GM21576 (cell line): ENCODE data around the gene MED26.

Source experiments
- ATAC-seq: cut with Tn5 transposase; IDR thresholded peaks from one replicate; pipeline ENCODE4 v1.9.1; 2021; ENCODE audit warnings: mild to moderate bottlenecking, moderate library complexity; ENCODE audit not compliant: unreplicated experiment

Gene MED26

GRCh38 chr19:16591803-16592556, 36.0 kb downstream of the MED26 start:
- ATAC-seq = no peak

- no peak for ATAC-seq
Observed at GRCh38 chr19:16590876-16591802, 36.9 kb downstream of the MED26 start.

DNA sequence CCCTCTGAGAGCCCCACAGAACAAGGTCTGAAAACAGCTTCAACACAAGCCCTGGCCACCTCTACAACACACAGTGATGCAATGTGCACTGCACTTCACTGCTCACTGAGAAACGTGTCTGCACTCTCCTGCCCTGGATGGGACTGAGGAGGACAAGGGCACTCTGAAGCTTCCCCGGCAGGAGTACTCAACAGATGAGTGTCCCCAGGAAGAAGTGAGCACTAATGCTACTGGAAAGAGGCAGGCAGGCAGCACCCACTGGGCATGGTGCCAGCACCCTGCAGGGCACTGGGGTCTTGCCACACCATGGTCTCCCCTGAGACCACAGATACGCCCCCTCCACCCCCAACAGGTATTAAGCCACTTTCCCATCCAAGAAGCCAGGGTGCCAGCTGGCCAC, 38.1 kb downstream of the MED26 start:
- no peak for ATAC-seq

- ATAC-seq = peak; percentile 6
Observed at GRCh38 chr19:16588824-16589577, 39.0 kb downstream of the MED26 start.

- peak; percentile 38 for ATAC-seq
Observed at GRCh38 chr19:16587833-16588823, 39.9 kb downstream of the MED26 start.

GRCh38 chr19:16586991-16587832, 40.8 kb downstream of the MED26 start:
- ATAC-seq = no peak

GRCh38 chr19:16586477-16586871, 41.5 kb downstream of the MED26 start:
- ATAC-seq = no peak

DNA sequence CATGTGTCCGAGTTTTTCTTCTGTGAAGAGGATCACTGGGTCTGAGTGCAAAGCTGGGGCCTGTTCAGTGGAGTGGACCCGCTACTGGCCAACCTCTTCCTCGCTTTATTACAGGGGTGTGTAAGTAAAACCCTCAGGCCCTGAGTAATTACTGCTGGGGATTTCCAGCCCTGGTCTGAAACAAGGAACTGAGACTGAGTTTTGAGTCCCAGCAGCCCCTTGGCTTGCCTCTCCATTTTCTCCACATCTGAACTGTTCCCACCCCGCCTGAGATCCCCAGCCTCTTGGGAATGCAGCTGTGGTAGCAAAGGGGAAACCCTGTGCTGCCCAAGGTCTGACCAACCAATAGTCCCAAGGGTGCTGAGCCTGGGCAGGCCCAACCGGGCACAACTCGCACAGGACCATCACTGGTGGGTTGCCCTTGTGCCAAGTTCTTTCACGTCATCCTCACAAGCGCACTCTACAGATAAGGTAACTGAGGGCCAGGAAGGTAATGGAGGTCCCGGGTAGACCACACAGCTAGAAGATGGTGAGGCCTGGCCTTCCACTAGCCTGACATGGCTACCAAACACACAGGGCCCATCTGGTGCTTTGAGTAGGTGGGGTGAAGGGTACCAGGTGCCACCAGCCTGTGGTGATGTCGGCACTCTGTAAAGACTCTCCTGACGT, 42.1 kb downstream of the MED26 start:
- ATAC-seq = no peak

DNA sequence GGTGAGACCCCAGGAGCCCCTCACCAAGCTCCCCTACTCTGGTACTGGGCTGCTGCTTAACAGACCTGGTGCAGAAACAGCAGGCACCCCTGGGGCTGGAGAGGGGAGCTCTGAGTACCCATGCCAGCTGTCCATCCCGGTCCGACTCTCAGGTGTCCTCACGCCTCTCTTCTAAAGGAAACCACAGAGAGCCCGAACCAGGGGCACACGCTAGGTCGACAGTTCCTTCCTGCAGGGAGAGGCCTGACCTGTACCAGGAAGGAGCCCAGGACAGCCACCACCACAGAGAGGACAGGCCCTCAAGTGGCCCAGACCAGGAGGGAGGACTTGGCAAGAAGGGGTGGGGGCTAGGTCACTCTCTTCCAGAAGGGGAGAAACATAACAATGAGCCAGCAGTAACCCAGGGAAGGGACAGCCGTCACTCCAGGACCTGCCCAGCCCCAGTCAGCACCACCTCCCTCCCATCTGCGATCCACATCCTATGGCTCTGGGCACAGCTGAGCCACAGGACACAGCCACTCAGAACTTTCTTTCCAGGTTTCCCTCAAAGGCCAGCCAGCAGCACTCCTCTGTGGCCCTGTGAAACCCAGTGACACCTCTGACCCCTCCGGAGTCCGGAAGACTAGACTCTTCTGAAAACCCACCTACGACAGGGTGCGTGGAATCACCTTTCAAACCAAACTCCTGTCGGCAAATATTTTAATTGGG, 42.8 kb downstream of the MED26 start:
- ATAC-seq = no peak

GRCh38 chr19:16584248-16585093, 43.5 kb downstream of the MED26 start:
- peak; percentile 41 for ATAC-seq

GRCh38 chr19:16582486-16583261, 45.3 kb downstream of the MED26 start:
- ATAC-seq = no peak

- ATAC-seq = no peak
Observed at GRCh38 chr19:16581971-16582343, 46.0 kb downstream of the MED26 start.

DNA sequence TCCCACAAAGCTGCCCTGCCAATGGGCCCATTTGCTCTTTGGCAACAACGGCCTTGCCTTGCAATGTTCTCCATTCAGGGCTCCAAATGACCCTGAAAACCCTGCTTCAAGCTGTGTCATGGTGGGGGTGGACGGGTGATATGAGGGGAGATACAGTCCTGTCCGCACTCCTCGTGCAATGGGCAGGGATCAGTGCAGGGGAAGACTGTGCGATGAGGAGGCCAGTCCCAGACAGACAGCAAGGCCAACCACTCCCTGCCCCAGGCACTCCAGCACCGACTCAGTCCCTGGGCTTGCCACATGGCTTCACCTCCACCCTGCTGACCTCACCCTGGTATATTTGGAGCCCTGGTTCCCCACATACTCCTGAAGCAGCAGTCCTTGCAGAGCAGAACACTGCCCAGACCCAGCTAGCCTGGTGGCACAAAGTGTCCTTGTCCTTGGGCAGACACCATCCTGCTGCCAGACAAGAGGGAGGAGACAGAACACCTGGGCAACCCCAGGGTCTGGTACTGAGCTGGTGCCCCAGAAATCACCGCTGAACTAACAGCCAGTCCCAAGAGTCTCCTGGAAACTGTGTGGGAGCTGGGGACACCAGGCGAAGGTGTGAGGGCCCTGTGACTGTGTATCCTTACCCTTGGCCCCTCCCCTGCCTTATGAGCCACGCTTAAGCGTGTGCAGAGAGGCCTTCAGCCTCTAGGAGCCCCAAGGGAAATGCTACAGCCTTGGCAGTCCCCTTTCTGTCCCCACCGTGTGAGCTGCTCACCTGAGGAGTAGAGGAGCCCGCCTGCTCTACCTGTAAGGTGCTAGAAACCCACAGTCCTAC, 46.6 kb downstream of the MED26 start:
- no peak for ATAC-seq

- ATAC-seq = no peak
Observed at GRCh38 chr19:16579381-16579780, 48.6 kb downstream of the MED26 start.

GRCh38 chr19:16577531-16577985, 50.4 kb downstream of the MED26 start:
- no peak for ATAC-seq
